GM19023 (cell line): ENCODE data around the gene ACP2.

Experiments used
- ATAC-seq: cut with Tn5 transposase; IDR thresholded peaks from one replicate; pipeline ENCODE4 v1.9.1; 2021; ENCODE audit warnings: mild to moderate bottlenecking, moderate library complexity; ENCODE audit not compliant: unreplicated experiment

Gene ACP2

GRCh38 chr11:47248664-47249377, at the start of gene ACP2:
Gene ACP2 (minus strand): TSS chr11:47248814. CDS start chr11:47248789, 25 bp downstream.
- ATAC-seq, result peak; percentile 95

- no peak for ATAC-seq
Measured at GRCh38 chr11:47296045-47296444, 47.4 kb upstream of the ACP2 start.

GRCh38 chr11:47295385-47295784, 46.8 kb upstream of the ACP2 start:
- ATAC-seq, result no peak

GRCh38 chr11:47289856-47290255, 41.2 kb upstream of the ACP2 start:
- no peak for ATAC-seq

- no peak for ATAC-seq
Measured at GRCh38 chr11:47288066-47288465, 39.5 kb upstream of the ACP2 start.

- ATAC-seq, result no peak
Measured at GRCh38 chr11:47285969-47286770, 37.6 kb upstream of the ACP2 start.

GRCh38 chr11:47284151-47284550, 35.5 kb upstream of the ACP2 start:
- no peak for ATAC-seq

- ATAC-seq, result no peak
Measured at GRCh38 chr11:47282462-47282861, 33.8 kb upstream of the ACP2 start.

- ATAC-seq, result no peak
Measured at GRCh38 chr11:47280860-47281259, 32.2 kb upstream of the ACP2 start.

GRCh38 chr11:47280099-47280498, 31.5 kb upstream of the ACP2 start:
- no peak for ATAC-seq

- no peak for ATAC-seq
Measured at GRCh38 chr11:47278769-47279168, 30.2 kb upstream of the ACP2 start.

GRCh38 chr11:47278058-47278457, 29.4 kb upstream of the ACP2 start:
- no peak for ATAC-seq

GRCh38 chr11:47276923-47277322, 28.3 kb upstream of the ACP2 start:
- no peak for ATAC-seq

- no peak for ATAC-seq
Measured at GRCh38 chr11:47274495-47275235, 26.1 kb upstream of the ACP2 start.

GRCh38 chr11:47272706-47273105, 24.1 kb upstream of the ACP2 start:
- ATAC-seq, result no peak

GRCh38 chr11:47271961-47272661, 23.5 kb upstream of the ACP2 start:
- ATAC-seq, result no peak

- ATAC-seq, result no peak
Measured at GRCh38 chr11:47271328-47271727, 22.7 kb upstream of the ACP2 start.

GRCh38 chr11:47270331-47271271, 22.0 kb upstream of the ACP2 start:
- ATAC-seq, result no peak

GRCh38 chr11:47269829-47270305, 21.3 kb upstream of the ACP2 start, which contains the start of gene MADD:
Gene MADD (plus strand): TSS chr11:47270133.
- peak; percentile 81 for ATAC-seq
